Measurements from ENCODE around the gene ALKBH4. TPM values are rescaled to one million over a fixed set of nuclear protein-coding genes. Genes with fewer than 3 reads are reported as not detected.

ALKBH4 gene
- total and polyA plus RNA-seq, 10 of the 15 experiments (the other 5 are each of a cell fraction or from before 2014, with no cell fraction given), result 4.1 to 16.9 (median 11.3) TPM

DNA sequence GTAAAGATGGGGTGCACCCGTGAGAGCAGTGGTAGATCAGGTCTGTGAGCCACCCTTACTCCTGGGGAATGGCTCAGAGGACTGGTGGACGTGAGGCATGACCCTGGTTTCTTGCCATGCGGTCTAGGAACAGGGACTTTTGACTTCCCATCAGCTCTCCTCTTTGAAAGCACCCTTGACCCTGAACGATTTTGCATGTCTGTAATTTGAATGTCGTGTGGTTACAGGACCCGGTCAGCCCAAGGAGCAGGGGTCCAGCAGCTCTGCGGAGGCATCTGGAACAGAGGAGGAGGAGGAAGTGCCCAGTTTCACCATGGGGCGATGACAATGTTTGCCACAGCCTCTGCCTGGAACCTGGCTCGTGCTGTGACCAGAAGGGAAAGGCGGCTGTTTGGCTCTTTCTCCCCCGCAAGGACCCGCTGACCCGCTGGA is 39.9 kb downstream of the ALKBH4 start (continued):
- TF ChIP-seq HDAC2 (IDR thresholded peaks at IDR 0.05), result no peak
- TF ChIP-seq LARP7 (IDR thresholded peaks at IDR 0.05), result no peak
- TF ChIP-seq MXI1 (IDR thresholded peaks at IDR 0.05; ENCODE audit: low read depth, low read length), result 0 out of 2 replicates have a peak, but pooled peaks have one; percentile 46
- TF ChIP-seq NRF1 (conservative IDR thresholded peaks at IDR 0.05; ENCODE audit: low read depth, low read length), result no peak
- peak; percentile 24 for TF ChIP-seq DPF2 (IDR thresholded peaks at IDR 0.05)
- TF ChIP-seq, protein P1, sequence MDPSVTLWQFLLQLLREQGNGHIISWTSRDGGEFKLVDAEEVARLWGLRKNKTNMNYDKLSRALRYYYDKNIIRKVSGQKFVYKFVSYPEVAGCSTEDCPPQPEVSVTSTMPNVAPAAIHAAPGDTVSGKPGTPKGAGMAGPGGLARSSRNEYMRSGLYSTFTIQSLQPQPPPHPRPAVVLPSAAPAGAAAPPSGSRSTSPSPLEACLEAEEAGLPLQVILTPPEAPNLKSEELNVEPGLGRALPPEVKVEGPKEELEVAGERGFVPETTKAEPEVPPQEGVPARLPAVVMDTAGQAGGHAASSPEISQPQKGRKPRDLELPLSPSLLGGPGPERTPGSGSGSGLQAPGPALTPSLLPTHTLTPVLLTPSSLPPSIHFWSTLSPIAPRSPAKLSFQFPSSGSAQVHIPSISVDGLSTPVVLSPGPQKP (IDR thresholded peaks at IDR 0.05; ENCODE audit: low read depth, low read length), result no peak
- TF ChIP-seq SMC3 (IDR thresholded peaks at IDR 0.05; ENCODE audit: borderline replicate concordance, low read length), result no peak
- TF ChIP-seq ZZZ3 (IDR thresholded peaks at IDR 0.05; ENCODE audit: control insufficient read depth, insufficient read length, low read depth), result no peak
- TF ChIP-seq RBBP5 (conservative IDR thresholded peaks at IDR 0.05), result no peak
- TF ChIP-seq, protein P2, sequence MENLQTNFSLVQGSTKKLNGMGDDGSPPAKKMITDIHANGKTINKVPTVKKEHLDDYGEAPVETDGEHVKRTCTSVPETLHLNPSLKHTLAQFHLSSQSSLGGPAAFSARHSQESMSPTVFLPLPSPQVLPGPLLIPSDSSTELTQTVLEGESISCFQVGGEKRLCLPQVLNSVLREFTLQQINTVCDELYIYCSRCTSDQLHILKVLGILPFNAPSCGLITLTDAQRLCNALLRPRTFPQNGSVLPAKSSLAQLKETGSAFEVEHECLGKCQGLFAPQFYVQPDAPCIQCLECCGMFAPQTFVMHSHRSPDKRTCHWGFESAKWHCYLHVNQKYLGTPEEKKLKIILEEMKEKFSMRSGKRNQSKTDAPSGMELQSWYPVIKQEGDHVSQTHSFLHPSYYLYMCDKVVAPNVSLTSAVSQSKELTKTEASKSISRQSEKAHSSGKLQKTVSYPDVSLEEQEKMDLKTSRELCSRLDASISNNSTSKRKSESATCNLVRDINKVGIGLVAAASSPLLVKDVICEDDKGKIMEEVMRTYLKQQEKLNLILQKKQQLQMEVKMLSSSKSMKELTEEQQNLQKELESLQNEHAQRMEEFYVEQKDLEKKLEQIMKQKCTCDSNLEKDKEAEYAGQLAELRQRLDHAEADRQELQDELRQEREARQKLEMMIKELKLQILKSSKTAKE (IDR thresholded peaks at IDR 0.05; ENCODE audit: low read depth, poor library complexity, severe bottlenecking), result peak; percentile 89
- TF ChIP-seq, protein P3, sequence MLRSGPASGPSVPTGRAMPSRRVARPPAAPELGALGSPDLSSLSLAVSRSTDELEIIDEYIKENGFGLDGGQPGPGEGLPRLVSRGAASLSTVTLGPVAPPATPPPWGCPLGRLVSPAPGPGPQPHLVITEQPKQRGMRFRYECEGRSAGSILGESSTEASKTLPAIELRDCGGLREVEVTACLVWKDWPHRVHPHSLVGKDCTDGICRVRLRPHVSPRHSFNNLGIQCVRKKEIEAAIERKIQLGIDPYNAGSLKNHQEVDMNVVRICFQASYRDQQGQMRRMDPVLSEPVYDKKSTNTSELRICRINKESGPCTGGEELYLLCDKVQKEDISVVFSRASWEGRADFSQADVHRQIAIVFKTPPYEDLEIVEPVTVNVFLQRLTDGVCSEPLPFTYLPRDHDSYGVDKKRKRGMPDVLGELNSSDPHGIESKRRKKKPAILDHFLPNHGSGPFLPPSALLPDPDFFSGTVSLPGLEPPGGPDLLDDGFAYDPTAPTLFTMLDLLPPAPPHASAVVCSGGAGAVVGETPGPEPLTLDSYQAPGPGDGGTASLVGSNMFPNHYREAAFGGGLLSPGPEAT (IDR thresholded peaks at IDR 0.05; ENCODE audit: low read depth), result peak; percentile 79
- TF ChIP-seq, protein P4, sequence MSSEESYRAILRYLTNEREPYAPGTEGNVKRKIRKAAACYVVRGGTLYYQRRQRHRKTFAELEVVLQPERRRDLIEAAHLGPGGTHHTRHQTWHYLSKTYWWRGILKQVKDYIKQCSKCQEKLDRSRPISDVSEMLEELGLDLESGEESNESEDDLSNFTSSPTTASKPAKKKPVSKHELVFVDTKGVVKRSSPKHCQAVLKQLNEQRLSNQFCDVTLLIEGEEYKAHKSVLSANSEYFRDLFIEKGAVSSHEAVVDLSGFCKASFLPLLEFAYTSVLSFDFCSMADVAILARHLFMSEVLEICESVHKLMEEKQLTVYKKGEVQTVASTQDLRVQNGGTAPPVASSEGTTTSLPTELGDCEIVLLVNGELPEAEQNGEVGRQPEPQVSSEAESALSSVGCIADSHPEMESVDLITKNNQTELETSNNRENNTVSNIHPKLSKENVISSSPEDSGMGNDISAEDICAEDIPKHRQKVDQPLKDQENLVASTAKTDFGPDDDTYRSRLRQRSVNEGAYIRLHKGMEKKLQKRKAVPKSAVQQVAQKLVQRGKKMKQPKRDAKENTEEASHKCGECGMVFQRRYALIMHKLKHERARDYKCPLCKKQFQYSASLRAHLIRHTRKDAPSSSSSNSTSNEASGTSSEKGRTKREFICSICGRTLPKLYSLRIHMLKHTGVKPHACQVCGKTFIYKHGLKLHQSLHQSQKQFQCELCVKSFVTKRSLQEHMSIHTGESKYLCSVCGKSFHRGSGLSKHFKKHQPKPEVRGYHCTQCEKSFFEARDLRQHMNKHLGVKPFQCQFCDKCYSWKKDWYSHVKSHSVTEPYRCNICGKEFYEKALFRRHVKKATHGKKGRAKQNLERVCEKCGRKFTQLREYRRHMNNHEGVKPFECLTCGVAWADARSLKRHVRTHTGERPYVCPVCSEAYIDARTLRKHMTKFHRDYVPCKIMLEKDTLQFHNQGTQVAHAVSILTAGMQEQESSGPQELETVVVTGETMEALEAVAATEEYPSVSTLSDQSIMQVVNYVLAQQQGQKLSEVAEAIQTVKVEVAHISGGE (CRISPR knock-in tag; IDR thresholded peaks at IDR 0.05), result no peak
- no peak; the same call in 1 of the 2 replicates for TF ChIP-seq CHD2 (IDR thresholded peaks at IDR 0.05; ENCODE audit: borderline replicate concordance, low read depth, low read length)
- TF ChIP-seq, protein P5, sequence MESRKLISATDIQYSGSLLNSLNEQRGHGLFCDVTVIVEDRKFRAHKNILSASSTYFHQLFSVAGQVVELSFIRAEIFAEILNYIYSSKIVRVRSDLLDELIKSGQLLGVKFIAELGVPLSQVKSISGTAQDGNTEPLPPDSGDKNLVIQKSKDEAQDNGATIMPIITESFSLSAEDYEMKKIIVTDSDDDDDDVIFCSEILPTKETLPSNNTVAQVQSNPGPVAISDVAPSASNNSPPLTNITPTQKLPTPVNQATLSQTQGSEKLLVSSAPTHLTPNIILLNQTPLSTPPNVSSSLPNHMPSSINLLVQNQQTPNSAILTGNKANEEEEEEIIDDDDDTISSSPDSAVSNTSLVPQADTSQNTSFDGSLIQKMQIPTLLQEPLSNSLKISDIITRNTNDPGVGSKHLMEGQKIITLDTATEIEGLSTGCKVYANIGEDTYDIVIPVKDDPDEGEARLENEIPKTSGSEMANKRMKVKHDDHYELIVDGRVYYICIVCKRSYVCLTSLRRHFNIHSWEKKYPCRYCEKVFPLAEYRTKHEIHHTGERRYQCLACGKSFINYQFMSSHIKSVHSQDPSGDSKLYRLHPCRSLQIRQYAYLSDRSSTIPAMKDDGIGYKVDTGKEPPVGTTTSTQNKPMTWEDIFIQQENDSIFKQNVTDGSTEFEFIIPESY (IDR thresholded peaks at IDR 0.05), result no peak
- TF ChIP-seq NFXL1 (IDR thresholded peaks at IDR 0.05; ENCODE audit: borderline replicate concordance), result no peak
- TF ChIP-seq ZNF274 (IDR thresholded peaks at IDR 0.05; ENCODE audit: insufficient read depth, insufficient read length), result no peak
- no peak for TF ChIP-seq JUND (IDR thresholded peaks at IDR 0.05; ENCODE audit: low read depth, low read length)
- peak; percentile 59 for TF ChIP-seq GATAD2B (conservative IDR thresholded peaks at IDR 0.05; ENCODE audit: low read depth)
- TF ChIP-seq SUPT20H (IDR thresholded peaks at IDR 0.05; ENCODE audit: borderline replicate concordance, control insufficient read depth, low read depth, low read length), result no peak
- TF ChIP-seq NFYA (IDR thresholded peaks at IDR 0.05; ENCODE audit: borderline replicate concordance, low read depth, low read length), result no peak
- TF ChIP-seq ZNF384 (IDR thresholded peaks at IDR 0.05; ENCODE audit: borderline replicate concordance, low read depth, low read length), result no peak

Measured in GM12878 (cell line).